Breast epithelium (tissue), 4 donors: Measurements from ENCODE around the gene LDHD. TPM values are rescaled to one million over a fixed set of nuclear protein-coding genes. Genes with fewer than 3 reads are reported as not detected.

ENCODE experiments used
- DNase-seq, 2 donors: peaks; one replicate each; pipeline ENCODE4 v3.0.0-alpha.2; 2019; ENCODE audit warnings: low spot score in 2 of 2
- H3K27ac ChIP-seq, 2 donors: fragments of 200-600 bp; sonication (generic) in 1 of 2; one replicate each; pipeline ENCODE4 v1.5.1; 2016 to 2019; ENCODE audit warnings: mild to moderate bottlenecking in 1 of 2
- H3K27me3 ChIP-seq, 2 donors: fragments of 200-600 bp; sonication (generic) in 1 of 2; one replicate each; pipeline versions ENCODE4 v1.5.1 to v1.6.0; 2017 to 2019; ENCODE audit warnings: control low read depth in 1 of 2, mild to moderate bottlenecking in 1 of 2
- H3K36me3 ChIP-seq: fragments of 200-600 bp; one replicate; pipeline ENCODE4 v1.5.1; 2019
- H3K4me1 ChIP-seq, 2 donors: fragments of 200-600 bp; sonication (generic); one replicate each; pipeline ENCODE4 v1.5.1; 2016 to 2019; ENCODE audit warnings: control low read depth in 1 of 2
- H3K4me3 ChIP-seq, 3 donors: fragments of 200-600 bp; sonication (generic); 1 replicate in 2 of 3; 2 replicates in 1 of 3; pipeline ENCODE4 v1.5.1; 2016 to 2019; ENCODE audit warnings: mild to moderate bottlenecking in 3 of 3, moderate library complexity in 2 of 3
- H3K9me3 ChIP-seq, 2 donors: fragments of 200-600 bp; sonication (generic) in 1 of 2; one replicate each; pipeline ENCODE4 v1.5.1; 2016 to 2019; ENCODE audit warnings: control low read depth in 1 of 2
- POLR2A ChIP-seq: fragments of 450-650 bp; IDR thresholded peaks from one replicate; pipeline ENCODE4 v1.6.1; 2016; ENCODE audit warnings: antibody characterized with exemption, mild to moderate bottlenecking, moderate library complexity
- POLR2AphosphoS5 ChIP-seq, 3 donors: sonication (generic); formaldehyde crosslinking; IDR thresholded peaks; one replicate each; pipeline ENCODE4 v1.6.1; 2017; ENCODE audit warnings: antibody characterized with exemption in 3 of 3
- intact Hi-C: fragments of 100-400 bp; cut with DNase I; formaldehyde crosslinking; loops from one replicate; pipeline ENCODE4 v1.15.1; 2023; ENCODE audit warnings: low total_unique reads
- total RNA-seq, 3 donors: library from RNA; depleted of rRNA; stranded (reverse); fragments of >200 nt; gene quantifications; one replicate each; pipeline ENCODE4 v1.1.0, GENCODE V29; 2016
- TF ChIP-seq, protein P1 (sequence below), 3 donors: fragments of 450-650 bp; IDR thresholded peaks; one replicate each; pipeline ENCODE4 v1.5.1; 2016 to 2017; ENCODE audit warnings: antibody characterized with exemption in 3 of 3, mild to moderate bottlenecking in 3 of 3, moderate library complexity in 3 of 3

Gene LDHD
- total RNA-seq, 3 donors from 2014 or later: 10.5 to 17.6 (median 10.7) TPM

DNA sequence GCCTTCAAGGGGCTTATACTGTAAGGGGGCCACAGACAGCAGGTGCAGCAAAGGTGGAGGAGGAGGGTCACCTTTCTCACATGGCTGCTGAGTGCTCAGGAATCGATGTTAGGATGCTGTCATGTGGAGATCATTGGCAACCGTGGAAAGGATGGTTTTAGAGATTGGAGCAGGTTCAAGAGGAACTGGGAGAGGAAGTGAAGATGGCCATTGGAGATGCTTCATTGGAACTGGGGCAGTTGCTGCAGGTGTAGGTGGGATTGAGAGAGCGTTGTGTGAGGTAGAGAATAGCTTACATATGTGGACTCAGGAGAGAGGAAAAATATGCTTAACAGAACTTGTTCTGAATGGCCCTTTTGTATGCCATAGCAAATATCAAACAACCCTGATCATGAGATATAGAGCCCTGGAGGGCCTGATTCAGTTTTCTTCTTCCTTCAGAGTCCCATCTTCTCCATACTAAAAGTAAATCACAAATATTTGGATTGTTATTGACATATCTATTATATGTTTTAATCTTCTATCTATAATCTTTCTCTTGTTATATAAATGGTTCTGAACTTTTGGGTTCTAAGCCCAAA, 40.8 kb downstream of the LDHD start:
- DNase-seq: no peak
- TF ChIP-seq POLR2AphosphoS5 (IDR thresholded peaks at IDR 0.05): no peak
- TF ChIP-seq, protein P1, sequence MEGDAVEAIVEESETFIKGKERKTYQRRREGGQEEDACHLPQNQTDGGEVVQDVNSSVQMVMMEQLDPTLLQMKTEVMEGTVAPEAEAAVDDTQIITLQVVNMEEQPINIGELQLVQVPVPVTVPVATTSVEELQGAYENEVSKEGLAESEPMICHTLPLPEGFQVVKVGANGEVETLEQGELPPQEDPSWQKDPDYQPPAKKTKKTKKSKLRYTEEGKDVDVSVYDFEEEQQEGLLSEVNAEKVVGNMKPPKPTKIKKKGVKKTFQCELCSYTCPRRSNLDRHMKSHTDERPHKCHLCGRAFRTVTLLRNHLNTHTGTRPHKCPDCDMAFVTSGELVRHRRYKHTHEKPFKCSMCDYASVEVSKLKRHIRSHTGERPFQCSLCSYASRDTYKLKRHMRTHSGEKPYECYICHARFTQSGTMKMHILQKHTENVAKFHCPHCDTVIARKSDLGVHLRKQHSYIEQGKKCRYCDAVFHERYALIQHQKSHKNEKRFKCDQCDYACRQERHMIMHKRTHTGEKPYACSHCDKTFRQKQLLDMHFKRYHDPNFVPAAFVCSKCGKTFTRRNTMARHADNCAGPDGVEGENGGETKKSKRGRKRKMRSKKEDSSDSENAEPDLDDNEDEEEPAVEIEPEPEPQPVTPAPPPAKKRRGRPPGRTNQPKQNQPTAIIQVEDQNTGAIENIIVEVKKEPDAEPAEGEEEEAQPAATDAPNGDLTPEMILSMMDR (IDR thresholded peaks at IDR 0.05): no peak
- no peak for TF ChIP-seq POLR2A
- Histone ChIP-seq H3K27ac (peak overlapping the region in 1 of 2 donors; percentile 45), H3K9me3 (no peaks in the 10 kb centered on the region), H3K4me1 (peaks cover 0 to 5% of the 10 kb centered on the region in 2 donors), H3K27me3 (no peaks in the 10 kb centered on the region), H3K4me3 (no peak overlapping the region), H3K36me3 (no peaks in the 10 kb centered on the region)
- intact Hi-C loops: no loop called here

DNA sequence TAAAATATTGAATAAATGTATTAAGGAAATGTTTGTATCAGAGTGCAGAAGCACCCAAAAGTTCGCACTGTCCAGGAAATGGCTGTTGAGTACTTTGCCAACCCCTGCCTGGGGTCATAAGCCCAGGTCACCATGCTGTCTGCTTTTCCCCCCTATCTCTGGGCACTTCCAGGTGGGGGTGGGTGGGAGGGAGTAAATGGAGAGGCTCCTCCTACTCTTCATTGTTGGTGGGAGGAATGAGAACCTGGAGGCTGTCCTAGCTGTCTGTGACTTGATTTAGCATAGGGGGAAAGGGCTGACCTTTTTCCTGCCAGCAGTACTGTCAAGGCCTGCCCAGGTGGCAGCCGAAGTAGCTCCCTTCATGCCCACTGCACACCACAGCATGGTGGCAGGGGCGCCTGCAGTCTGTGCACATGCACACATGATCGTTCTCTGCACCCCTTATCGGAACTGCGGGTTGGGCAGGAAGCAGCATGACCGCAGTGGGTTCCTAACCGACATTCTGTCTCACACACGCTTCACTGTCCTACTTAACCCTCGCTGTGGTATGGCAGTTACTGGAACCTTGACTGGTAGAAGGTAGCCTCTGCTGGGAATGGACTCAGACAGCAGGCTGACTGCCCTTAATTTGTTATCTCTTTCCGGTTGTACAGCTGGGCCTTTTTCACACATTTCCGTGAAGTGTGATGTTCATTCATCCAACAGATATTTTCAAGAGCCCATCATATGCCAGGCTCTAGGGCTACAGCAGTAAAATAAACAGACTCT, 41.5 kb downstream of the LDHD start:
- DNase-seq: no peak
- H3K4me1 ChIP-seq: peaks cover 0 to 5% of the 10 kb centered on the region in 2 donors
- H3K9me3 ChIP-seq: no peaks in the 10 kb centered on the region
- no peaks in the 10 kb centered on the region for H3K36me3 ChIP-seq
- peak overlapping the region in 1 of 2 donors; percentile 45 for H3K27ac ChIP-seq
- H3K27me3 ChIP-seq: no peaks in the 10 kb centered on the region
- intact Hi-C loops: no loop called here
- H3K4me3 ChIP-seq: no peak overlapping the region
- TF ChIP-seq POLR2A: no peak
- TF ChIP-seq, protein P1 (IDR thresholded peaks at IDR 0.05): no peak
- no peak for TF ChIP-seq POLR2AphosphoS5 (IDR thresholded peaks at IDR 0.05)

DNA sequence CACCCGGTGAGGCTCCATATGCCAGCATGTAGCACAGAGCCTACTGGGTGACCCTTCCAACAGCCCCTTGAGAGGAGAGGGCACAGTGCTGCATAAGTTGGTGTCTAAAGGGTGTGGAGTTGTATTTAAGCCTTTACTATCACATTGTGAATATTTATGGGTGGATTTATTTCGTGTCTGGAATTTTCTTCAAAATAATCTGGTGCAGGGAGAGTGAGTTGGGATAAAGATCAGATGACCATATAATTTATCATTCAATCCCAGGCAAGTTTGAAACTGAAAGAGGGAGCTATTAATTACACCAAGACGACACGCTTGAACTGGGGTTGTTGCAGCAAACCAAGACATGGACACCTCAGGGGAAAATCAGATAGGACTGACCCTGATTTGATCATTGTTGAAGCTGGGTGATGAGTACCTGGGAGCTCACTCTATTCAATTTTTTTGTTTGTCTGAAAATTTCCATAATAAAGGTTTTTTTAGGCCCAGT, 42.2 kb downstream of the LDHD start:
- no peak overlapping the region for H3K27ac ChIP-seq
- H3K4me1 ChIP-seq: peaks cover 0 to 5% of the 10 kb centered on the region in 2 donors
- H3K27me3 ChIP-seq: no peaks in the 10 kb centered on the region
- no peak overlapping the region for H3K4me3 ChIP-seq
- H3K9me3 ChIP-seq: no peaks in the 10 kb centered on the region
- no peaks in the 10 kb centered on the region for H3K36me3 ChIP-seq
- no peak for DNase-seq
- TF ChIP-seq, protein P1 (IDR thresholded peaks at IDR 0.05): no peak
- no peak for TF ChIP-seq POLR2AphosphoS5 (IDR thresholded peaks at IDR 0.05)
- TF ChIP-seq POLR2A: no peak
- intact Hi-C loops: no loop called here

DNA sequence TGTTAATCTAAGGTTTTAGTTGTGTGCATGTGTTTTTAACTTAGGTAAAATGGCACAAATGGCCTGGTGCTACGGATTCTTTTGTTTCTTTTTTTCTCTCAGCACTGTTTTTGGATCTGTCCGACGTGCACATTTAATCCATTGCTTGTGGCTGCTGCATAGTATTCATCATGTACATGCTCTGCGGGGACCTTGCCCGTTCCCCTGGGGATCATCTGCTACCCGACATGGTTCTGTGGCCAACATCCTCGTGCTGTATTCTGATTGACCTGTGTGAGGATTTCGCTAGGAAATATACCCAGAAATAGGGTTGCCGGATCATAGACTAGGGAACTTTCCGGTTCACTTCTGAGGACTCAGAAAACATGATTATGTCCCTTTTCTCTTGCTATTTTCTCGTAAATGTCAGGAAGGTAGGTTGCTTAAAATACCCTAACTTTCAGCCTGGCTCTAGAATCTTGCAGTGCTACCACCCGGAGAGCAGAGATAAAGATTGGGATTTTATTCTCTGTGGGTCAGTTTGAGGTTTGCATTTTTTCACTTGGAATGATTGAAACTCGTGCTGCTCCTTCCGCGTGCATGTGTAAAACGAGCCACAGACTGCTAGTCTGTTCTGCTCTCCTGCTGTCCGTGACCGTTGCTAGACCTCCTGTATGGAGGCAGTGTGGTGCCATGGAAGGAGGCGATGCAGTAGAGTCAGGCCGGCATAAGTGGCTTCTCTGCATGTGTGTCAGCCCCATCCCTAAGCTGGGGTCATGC, 42.9 kb downstream of the LDHD start:
- Histone ChIP-seq H3K9me3 (no peaks in the 10 kb centered on the region), H3K4me3 (no peak overlapping the region), H3K27ac (no peak overlapping the region), H3K36me3 (no peaks in the 10 kb centered on the region), H3K27me3 (no peaks in the 10 kb centered on the region), H3K4me1 (peaks cover 0 to 5% of the 10 kb centered on the region in 2 donors)
- TF ChIP-seq POLR2AphosphoS5 (IDR thresholded peaks at IDR 0.05) (no peak), POLR2A (no peak)
- TF ChIP-seq, protein P1 (IDR thresholded peaks at IDR 0.05): no peak
- DNase-seq: no peak
- intact Hi-C loops: no loop called here
